HG02610 (cell line): ENCODE data around the gene TEX2.
"Not testable (repeated sequence)": the region's sequence is repeated elsewhere in the genome, so short reads cannot be mapped to it uniquely, and the experiment has no call there.

Source experiments
- ATAC-seq: cut with Tn5 transposase; IDR thresholded peaks from one replicate; pipeline ENCODE4 v1.9.1; 2021; ENCODE audit warnings: mild to moderate bottlenecking, moderate library complexity; ENCODE audit not compliant: unreplicated experiment

The TEX2 gene

DNA sequence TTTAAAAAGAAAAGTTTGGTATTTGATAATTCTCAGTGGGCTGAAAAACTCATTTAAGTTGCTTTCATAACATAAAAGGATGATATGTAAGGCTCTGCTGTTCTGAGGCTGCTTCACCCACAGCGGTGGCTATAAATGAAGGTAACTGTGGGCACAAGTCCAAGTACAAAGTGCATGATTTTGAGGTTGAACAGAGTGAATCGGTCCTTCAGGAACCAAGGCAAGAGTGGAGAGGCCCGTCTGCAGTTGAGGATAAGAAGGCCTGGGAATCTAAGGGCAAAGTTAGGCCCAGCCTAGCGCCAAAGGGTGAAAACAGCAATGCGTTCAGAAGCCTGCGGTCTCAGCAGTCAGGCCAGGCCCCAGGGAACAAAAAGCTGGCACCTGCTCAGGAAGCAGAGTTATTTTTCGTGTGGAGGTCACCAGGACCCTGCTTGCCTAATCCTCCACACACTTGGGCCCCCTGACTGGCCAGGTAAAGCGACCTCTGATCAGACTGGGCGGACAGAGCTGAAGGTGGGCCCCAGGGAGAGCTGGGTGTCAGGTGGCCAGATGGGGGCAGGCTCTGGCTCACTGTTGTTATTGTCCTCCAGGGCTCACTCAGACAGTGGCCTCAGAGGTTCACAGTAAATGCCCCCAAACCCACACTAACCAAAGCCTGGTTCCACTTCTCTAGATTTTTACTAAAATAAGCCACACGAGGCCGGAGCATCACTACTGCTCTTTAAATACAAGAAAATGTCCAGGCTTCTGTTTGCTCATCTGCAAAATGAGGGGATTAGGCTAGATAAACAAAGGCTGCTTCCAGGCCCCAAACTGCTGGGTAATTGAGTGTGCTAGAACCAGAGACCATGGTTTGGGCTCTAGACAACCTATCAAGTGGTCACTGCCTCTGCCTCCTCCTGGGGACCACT lies 46.5 kb downstream of the TEX2 start:
- ATAC-seq: peak; percentile 61

DNA sequence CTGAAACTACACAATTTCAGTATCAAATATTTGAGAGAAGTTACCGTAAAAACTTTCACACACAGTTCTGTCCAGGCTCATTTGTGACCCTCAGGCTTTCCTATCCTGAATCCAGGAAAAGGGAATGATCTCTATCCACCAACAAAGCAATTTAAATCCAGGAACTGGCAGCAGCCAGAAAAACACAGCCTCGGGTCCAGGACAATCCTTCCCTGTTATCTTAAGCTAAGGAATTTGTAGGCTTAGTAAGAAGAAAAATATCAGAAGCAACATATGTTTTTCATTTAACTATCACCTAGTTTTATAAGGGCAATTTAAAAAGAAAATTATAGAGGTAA lies 47.1 kb downstream of the TEX2 start:
- no peak for ATAC-seq

DNA sequence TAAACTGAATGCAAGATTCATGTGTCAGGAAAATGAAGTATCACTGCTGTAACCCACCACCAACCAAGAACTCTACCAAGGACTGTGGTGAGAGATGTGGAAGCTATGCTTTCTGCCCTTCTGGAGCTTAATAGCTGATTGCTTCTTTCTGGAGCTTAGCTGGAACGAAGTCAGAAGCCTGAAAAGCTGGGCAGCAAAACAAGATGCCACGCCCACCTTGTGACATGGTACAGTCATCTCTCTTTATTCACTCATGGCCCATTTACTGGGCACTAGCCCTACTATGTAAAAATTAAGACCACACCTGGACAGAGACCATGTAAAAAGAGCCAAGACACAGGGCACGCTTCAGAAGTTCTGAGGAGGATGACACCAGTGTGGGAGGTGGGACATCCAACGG lies 48.1 kb downstream of the TEX2 start:
- ATAC-seq: no peak

DNA sequence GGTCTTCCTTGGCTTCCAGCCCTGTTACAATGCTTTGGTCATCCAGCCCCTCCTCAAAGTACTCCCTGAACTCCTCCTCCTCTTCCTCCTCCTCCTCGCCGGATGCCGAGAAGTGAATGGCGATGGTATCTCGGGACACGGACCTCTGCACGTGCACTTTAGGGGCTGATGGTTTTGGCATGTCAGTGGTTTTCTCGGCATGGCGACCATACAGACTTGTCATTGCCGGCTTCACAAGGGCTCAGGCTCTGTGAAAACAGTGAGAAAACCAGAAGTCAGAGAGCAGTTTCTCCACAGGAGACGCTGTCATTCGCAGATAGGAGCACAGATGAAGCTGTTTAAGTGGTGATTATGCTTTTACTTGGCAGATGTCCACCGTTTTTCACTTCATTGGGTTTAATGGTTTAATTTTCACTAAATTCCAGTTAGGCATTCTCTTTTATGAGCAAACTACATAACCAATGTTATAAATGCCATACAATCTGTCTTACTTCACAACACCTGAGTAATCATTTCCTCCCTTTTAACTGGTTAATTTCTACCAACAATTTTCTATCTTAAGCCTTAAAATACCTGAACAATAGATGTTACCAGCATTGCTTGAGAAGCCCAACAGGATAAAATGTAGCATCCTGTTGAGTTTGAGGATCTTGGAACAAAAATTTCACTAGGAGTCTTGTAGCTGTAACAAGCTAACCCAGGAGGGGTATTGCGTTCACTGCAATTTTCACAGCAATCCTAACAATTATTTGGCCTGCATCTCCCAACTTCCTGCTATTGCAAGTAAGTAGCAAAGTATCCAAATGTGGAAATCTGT lies 48.9 kb downstream of the TEX2 start:
- ATAC-seq: no peak

DNA sequence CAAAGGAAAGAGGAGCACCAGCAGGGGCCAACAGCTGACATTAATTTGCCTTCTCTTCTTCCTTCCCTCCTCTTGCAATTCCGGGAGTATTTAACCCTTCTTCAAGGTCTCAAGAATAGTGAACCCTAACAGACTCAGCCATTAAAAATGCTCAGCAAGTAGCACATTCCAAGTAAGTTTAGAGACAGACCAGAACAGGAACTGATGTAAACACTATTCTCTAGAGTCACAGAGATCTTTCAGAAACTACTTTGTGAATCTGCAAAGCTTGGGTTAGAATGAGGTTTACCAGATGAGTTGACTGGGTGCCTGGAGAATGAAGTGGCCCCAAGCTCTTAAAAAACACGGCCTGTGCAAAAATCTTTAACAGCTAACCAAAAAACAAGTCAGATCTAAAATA lies 50.9 kb downstream of the TEX2 start:
- ATAC-seq: no peak

DNA sequence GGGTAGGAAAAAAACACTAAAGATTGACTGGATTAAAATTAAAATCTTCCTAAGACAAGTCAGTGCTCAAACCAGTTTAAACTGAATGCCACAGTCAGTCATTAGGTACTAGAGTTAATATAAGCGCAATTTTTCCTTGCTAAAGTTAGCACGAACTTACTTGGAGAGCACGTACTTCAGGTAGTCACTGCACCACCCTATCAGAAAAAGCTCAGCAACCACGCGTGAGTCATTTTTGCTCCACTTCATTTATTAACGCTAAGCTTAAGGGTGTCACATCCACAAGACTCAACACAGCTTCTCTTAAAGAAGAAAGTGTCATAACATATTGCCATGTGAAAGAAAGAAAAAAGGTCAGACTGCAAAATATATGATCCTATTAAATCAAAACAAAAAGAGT lies 53.1 kb downstream of the TEX2 start:
- no peak for ATAC-seq

DNA sequence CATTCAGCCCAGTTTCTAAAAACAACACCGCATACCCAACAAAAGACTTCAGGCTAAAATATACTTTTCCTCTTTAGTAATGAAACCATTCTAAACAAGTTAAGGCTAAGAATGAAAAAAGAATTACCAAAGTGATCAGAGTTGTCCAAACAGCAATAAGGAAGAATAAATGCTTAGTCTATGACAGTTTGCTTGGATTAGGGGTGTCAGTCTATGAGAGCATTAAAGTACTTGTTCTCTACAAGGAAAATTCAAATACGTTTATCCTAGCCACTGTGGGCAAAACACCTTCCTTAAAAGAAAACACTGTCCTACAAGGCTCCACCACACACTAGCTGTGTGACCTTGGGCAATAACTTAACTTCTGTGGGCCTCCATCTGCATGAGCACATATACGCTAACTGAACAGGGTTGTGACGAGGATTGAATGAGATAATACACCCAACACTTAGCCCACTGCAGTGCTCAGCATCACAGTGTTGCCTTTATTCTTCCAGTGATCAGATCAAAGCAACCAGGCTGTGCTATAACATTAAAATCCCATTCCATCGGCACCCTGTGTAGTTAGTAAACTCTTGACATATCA lies 53.6 kb downstream of the TEX2 start:
- no peak for ATAC-seq

DNA sequence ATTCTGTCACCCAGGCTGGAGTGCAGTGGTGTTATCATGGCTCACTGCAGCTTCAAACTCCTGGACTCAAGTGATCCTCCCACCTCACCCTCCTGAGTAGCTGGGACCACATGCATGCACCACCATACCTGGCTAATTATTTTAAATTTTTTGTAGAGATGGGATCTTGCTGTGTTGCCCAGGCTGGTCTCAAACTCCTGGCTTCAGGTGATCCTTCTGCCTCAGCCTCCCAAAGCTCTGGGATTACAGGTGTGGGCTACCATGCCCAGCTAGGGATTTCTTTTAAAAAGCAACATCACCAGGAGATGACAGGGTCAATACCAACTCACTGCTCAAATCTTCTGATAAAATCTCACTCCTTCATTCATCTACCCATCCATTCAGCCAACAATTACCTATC lies 54.4 kb downstream of the TEX2 start:
- ATAC-seq: not testable (repeated sequence)

DNA sequence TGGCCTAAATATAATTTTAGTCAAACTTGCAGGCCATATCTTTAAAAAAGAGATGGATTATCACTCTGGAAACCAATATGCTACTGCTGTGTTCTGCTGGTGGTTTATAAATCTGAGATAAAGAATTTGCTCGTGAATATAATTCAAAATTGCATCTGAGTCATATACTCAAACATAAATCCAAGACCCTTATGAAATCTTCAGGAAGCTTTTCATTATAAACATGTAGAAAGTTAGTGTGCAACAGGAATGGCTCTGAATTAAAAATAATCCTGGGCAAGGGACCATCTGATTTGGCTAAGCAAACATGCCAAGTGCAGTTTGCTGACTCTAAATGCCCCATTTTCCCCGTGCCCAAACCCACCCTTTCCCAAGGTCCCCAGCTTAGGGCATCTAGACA lies 57.3 kb downstream of the TEX2 start:
- no peak for ATAC-seq

DNA sequence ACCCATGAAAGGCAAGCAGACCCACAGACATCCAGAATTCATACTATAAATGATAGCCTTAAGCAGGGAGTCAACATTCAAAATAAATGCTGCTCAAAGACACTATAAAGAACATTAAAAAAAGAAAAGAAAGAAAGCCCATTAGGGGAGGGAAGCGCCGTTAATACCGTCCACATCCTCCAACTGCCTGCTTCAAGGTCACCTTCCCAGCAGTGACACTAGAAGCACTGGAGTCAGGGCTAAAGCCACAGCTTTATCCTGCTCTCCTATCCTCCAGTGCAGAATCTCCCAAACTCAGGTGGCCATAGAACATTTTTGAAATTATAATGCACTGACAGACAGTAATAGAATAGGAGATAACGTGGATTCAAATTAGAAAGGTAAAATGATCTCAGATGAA lies 59.4 kb downstream of the TEX2 start:
- no peak for ATAC-seq

DNA sequence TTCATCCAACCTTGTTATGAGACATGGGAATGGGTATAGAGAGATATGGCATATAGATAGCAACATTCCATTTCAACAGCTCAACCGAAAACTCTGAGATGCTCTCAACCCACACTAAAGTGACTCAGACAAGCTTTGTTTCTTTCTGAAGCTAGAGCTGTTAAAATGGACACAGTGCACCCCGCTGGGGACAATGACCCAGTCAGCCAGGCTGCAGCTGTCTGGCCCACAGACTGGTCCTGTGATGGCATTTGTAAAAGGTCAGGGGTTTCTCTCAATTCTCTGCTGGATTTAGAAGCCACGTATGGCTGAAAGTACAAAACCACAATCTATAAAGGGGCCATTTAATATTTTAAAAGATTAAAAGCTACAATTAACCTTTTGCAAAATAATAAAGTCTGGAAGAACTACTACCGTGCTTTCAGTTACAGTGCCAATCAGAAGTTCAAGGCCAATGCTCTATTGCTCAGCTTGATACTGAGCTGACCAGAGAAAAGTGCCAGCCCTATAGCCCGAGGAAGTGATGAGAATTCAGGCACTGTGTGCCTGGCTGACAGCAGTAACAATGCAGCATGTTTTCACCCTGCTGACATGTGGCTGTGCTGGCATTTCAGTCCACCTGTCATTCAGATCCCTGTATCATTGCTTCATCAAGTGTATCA lies 60.2 kb downstream of the TEX2 start:
- ATAC-seq: no peak

DNA sequence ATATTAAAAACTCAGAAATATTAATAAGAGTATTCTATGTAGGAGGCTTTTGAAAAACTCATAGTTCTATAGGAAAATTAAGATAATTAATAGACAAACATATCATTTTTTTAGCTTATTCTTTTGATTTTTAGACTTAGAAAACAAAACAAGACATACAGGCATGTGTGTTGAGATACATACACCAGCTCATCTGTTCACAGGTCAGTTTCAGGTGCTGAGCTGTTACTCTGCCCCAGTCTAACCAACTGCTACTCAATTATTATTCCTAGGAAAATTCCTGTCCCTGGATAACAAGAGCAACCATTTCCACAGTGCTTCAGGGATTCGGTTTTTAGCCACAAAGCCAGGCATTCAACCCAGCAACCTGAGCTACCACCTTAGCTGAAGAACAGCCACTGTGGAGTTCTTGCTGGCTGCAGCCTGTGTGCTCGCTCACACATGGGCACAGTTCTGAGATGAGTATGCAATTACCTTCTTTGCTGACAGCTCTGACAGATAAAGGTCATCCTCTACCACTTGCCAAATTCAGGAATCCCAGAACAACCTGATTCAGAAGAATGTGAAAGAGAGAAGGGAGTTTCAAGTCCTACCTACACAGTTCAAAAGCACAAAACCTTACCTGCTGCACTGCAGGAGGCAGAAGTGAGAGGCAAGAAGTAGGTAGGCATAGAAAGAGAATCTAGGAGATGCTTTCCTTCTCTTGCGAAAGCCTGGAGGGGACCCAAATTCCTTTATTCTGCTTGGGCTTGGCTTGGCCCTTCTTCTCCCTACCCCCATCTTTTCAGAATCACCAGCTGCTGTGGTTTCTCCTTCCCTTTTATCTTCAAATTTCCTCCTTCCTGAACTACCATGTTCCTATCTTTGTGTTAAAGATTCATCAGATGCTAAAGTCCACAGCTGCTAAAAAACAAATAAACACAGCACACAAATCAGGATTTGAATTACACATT lies 62.7 kb downstream of the TEX2 start:
- ATAC-seq: peak; percentile 68

DNA sequence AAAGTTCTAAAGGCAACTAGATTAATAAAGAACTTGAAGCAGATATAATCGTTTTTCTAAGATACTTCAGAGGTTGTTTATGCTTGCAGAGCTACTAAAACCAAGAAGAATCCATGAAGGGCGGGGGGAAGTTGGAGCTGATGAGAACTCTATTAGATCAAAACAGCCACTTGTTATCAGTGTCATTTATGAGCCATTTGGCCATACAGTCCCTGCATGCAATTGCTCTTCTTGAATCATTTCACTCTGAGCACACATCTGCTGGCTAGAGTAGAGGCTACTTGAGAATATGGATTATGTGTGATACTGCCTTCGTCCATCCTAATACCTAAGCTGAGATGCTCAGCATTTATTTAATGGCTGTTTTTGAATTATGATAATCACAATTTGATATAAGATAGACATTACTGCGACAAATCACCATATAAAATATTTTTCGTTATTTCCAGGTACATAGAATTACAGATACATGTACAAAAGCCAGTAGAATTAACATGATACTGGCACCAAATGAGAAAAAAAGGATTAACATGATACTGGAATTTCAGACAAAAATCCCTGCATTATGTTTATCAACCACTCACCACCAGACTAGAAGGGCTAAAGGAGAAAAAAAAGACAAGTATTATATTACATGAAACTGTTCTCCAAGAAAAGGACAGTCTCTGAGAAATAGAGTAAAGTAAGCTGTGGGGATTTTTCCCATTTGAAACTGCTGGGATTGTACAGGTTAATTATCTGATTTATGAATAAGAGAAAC lies 64.5 kb downstream of the TEX2 start:
- no peak for ATAC-seq

DNA sequence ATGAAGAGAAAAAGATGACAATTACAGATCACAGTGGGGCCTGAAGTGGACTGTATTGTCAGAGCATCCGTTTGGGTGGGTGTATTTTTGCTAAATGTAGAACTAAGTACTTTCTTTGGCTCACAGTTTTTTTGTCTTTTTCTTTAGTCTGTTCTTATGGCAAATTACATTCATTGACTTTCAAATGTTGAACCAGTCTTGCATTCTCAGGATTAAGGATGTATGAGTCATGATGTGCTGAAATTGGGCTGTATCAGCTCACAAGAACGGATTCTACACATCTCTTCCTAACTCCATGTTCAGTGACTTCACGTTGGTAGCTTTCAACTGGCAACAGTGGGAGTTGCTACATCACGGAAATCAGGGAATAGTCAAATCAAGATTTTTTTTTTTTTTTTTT lies 66.5 kb downstream of the TEX2 start:
- no peak for ATAC-seq

DNA sequence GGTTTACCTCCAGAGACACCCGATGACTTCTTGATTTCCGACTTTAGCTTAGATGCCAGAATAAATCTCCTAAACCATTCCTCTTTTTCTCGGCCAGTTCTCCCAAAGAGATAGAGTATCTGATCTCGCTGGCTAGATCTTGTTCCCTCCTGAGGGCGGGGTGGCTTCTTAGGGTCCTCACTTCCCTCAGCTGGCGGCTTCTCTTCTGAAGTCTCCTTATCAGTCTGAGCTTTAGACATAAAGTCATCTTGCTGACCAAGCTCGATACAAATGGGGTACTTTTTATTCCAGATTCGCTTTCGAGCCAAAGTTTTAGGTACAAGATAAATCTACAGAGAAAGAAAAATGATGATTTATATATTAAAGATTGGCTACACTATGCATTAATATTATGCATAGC lies 69.5 kb downstream of the TEX2 start:
- ATAC-seq: no peak

DNA sequence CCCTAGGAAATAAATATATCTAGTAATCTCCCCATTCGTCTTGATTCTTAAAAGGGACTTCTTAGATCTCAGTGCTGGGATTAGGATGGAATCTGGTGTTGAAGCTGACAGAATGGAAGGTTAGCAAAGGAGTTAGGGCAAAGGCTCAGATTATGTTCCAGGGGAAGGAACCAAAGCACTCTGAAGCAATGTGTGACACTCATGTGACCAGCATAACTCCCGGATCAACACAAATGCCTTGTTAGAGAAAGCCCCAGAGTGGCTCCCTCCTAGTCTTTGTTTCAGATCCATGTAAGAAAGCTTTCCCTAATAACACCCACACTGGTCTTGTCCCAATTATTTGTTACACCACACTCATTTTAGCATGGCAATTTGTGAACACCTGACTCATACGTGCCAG lies 70.5 kb downstream of the TEX2 start:
- no peak for ATAC-seq

DNA sequence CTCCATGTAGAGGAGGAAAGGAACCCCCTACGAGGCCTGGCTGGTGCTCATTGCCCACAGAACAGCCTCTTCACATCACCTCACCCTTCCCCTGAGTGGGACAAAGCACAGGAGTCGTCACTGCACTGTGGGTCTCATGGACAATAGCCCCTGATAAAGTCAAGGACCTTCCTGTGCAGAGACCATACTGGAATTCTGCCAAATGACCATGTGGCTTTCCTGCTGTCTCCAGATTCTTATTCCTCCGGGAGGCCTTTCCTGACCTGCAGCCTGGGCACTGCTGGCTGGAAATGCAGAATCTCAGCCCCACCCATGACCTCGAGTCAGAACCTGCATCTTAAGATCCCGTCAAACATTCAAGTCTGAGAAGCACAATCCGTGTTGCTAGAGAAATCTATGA lies 72.6 kb downstream of the TEX2 start:
- no peak for ATAC-seq

DNA sequence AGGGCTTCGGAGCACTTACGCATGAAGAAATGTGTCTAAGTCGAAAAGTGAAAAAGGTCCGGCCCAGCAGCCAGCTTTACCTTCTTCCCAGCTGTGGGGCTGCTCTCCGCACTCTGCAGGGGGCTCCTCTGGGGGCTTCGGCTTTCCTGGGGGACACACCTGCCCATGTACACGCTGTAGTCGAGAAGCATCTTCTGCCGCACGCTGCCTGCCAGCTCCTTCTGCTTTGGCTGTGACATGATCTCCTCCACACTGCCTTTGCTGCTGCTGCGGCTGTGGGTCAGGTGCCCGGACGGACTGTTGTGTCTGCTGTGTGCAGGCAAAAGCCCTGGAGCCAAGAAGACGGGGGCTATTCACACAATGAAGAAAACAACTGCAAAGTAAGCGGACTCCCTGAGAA lies 75.0 kb downstream of the TEX2 start:
- no peak for ATAC-seq

DNA sequence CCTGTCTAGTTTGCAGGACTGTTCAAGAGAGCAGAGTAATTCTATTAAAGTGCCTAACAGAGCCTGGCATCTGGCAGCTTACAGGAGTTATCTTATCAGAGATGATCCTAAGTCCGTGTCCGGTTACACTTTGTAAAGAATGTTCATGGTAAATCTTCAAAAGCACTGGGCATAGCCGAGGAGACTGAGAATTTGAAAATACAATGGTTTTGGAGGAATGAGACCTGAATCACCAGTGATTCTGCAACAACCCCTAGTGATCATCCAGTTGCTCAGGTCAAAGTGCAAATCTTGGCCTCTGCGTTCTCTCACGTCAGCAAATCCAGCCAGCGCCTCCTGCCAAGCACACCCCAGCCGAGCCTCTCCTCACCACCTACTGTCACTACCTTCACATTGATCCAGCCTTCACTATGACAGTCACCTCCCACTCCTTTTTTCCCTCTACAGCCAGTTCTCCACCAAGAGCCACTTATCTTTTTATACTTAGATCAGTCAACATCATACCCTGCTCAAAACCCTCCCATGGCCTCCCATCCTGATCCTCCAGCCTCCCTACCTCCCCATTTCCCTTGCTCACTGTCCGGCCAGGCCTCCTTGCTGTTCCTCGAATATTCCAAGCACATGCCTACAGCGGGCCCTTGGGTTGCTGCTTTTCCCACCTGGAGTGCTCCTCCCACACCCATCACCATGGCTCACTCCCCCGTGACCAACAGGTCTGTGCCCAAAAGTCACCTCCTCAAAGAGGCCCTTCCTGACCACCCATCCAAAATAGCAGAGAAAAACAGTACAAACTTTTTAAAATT lies 75.8 kb downstream of the TEX2 start:
- no peak for ATAC-seq
